Activated CD8-positive, alpha-beta T cell treated with anti-CD3 and anti-CD28 coated beads for 36 hours (primary cell): Measurements from ENCODE around the gene LIMS1. TPM values are rescaled to one million over a fixed set of nuclear protein-coding genes. Genes with fewer than 3 reads are reported as not detected.

Source experiments
- ATAC-seq: fragments of 200-7000 bp; cut with Tn5 transposase; one replicate; pipeline ENCODE4 v1.10.0; 2021; ENCODE audit warnings: mild to moderate bottlenecking, moderate library complexity
- CTCF ChIA-PET: fragments of 350-600 bp; sonication (Branson Sonifier 250); formaldehyde crosslinking; loops from one replicate; lab custom pipeline; 2021; ENCODE audit warnings: antibody characterized with exemption; lab: Charles Lee
- POLR2A ChIA-PET: fragments of 350-600 bp; sonication (Branson Sonifier 250); formaldehyde crosslinking; loops from one replicate; lab custom pipeline; 2021; ENCODE audit warnings: antibody characterized with exemption; lab: Charles Lee
- DNase-seq: peaks from one replicate; pipeline ENCODE4 v3.0.0-alpha.2; 2020
- H3K27ac Mint-ChIP-seq: one replicate; pipeline ENCODE4 v1.8.0; 2021; ENCODE audit warnings: mild to moderate bottlenecking, mixed read lengths
- H3K27me3 Mint-ChIP-seq: one replicate; pipeline ENCODE4 v1.8.0; 2021; ENCODE audit warnings: mixed read lengths
- H3K36me3 Mint-ChIP-seq: one replicate; pipeline ENCODE4 v1.8.0; 2021; ENCODE audit warnings: low read depth, mixed read lengths
- H3K4me1 Mint-ChIP-seq: one replicate; pipeline ENCODE4 v1.8.0; 2021; ENCODE audit warnings: low read depth, mixed read lengths
- H3K4me3 Mint-ChIP-seq: one replicate; pipeline ENCODE4 v1.8.0; 2021; ENCODE audit warnings: mild to moderate bottlenecking, moderate library complexity, mixed read lengths
- H3K9me3 Mint-ChIP-seq: one replicate; pipeline ENCODE4 v1.8.0; 2021; ENCODE audit warnings: mixed read lengths
- intact Hi-C: fragments of 100-400 bp; cut with micrococcal nuclease; formaldehyde crosslinking; loops from one replicate; pipeline ENCODE4 v1.10.0; 2022
- total RNA-seq, 2 experiments: library from RNA; stranded (reverse); gene quantifications; one replicate each; pipeline ENCODE4 v1.2.3, GENCODE V29; 2021
- TF ChIP-seq, protein P1 (sequence below): fragments of 200-600 bp; IDR thresholded peaks from one replicate; pipeline ENCODE4 v1.8.0; 2022; ENCODE audit warnings: antibody characterized with exemption, mild to moderate bottlenecking

The LIMS1 gene
- total RNA-seq, 2 experiments from 2014 or later = 48.1 to 51.7 TPM

DNA sequence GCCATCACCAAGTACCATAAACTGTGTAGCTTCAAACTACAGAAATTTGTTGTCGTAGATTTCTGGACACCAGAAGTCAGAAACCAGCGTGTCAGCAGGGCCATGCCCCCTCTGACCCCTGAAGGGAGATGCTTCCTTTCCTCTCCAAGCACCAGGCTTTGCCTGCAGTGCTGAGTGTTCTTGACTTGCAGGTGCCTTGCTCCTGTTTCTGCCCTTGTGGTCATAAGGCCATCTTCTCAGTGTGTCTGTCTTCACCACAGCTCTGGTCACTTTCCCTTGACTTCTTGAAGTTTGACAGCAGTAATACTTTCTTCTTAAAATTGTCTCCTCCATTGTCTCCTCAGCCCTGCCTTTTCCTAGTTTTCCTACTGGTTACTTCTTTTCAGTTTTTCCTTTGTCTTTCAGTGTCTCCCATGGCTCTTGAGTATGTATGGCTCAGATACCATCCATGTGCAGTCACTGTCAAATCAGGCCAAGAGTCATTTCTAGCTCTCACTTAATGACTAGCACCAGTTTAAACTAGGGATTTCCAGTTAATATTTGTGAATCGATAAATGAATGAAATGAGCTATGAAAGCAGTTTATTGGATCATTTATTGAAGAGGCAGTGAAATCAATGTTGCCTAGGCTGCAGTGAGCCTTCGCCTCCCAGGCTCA, 93.8 kb downstream of the LIMS1 start:
- Mint-ChIP-seq H3K4me1 (peaks cover 74% of the 10 kb centered on the region), H3K4me3 (no peak overlapping the region), H3K27ac (peak overlapping the region; percentile 67), H3K27me3 (no peaks in the 10 kb centered on the region), H3K36me3 (peaks cover 7% of the 10 kb centered on the region), H3K9me3 (no peaks in the 10 kb centered on the region)
- no peak for DNase-seq
- intact Hi-C loops = no loop called here
- POLR2A ChIA-PET = interaction anchor here (1.5 kb wide), 1 partner anchor 16 kb away, joined by 5 read pairs; no protein-coding TSS in a partner anchor
- TF ChIP-seq, protein P1, sequence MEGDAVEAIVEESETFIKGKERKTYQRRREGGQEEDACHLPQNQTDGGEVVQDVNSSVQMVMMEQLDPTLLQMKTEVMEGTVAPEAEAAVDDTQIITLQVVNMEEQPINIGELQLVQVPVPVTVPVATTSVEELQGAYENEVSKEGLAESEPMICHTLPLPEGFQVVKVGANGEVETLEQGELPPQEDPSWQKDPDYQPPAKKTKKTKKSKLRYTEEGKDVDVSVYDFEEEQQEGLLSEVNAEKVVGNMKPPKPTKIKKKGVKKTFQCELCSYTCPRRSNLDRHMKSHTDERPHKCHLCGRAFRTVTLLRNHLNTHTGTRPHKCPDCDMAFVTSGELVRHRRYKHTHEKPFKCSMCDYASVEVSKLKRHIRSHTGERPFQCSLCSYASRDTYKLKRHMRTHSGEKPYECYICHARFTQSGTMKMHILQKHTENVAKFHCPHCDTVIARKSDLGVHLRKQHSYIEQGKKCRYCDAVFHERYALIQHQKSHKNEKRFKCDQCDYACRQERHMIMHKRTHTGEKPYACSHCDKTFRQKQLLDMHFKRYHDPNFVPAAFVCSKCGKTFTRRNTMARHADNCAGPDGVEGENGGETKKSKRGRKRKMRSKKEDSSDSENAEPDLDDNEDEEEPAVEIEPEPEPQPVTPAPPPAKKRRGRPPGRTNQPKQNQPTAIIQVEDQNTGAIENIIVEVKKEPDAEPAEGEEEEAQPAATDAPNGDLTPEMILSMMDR = no peak
- no peak for ATAC-seq
- CTCF ChIA-PET = interaction anchor here (1.3 to 2.4 kb wide), 3 partner anchors 9 to 34 kb away, joined by 3 to 18 read pairs (median 7); no protein-coding TSS in a partner anchor

GRCh38 chr2:108628936-108629335, 94.7 kb downstream of the LIMS1 start:
- TF ChIP-seq, protein P1 = no peak
- ATAC-seq (no peak), DNase-seq (no peak)
- no peak overlapping the region for H3K4me3 Mint-ChIP-seq
- peak overlapping the region; percentile 86 for H3K27ac Mint-ChIP-seq
- CTCF ChIA-PET = interaction anchor here (1.1 to 2.4 kb wide), 10 partner anchors 8 to 45 kb away, joined by 3 to 18 read pairs (median 4); no protein-coding TSS in a partner anchor
- intact Hi-C loops = no loop called here
- H3K4me1 Mint-ChIP-seq = peaks cover 71% of the 10 kb centered on the region
- H3K27me3 Mint-ChIP-seq = no peaks in the 10 kb centered on the region
- POLR2A ChIA-PET = interaction anchor here (0.7 to 1.5 kb wide), 5 partner anchors 8 to 95 kb away, joined by 3 to 5 read pairs (median 3); no protein-coding TSS in a partner anchor
- H3K36me3 Mint-ChIP-seq = peaks cover 7% of the 10 kb centered on the region
- H3K9me3 Mint-ChIP-seq = no peaks in the 10 kb centered on the region

- intact Hi-C loops = no loop called here
- peaks cover 72% of the 10 kb centered on the region for H3K4me1 Mint-ChIP-seq
- peak overlapping the region; percentile 86 for H3K27ac Mint-ChIP-seq
- ChIA-PET CTCF (interaction anchor here (1.1 to 2.4 kb wide), 10 partner anchors 8 to 45 kb away, joined by 3 to 18 read pairs (median 4); no protein-coding TSS in a partner anchor), POLR2A (interaction anchor here (0.7 to 1.1 kb wide), 4 partner anchors 8 to 96 kb away, joined by 3 to 4 read pairs (median 3); no protein-coding TSS in a partner anchor)
- TF ChIP-seq, protein P1 = no peak
- no peak for DNase-seq
- H3K4me3 Mint-ChIP-seq = peak overlapping the region; percentile 5
- H3K27me3 Mint-ChIP-seq = no peaks in the 10 kb centered on the region
- no peaks in the 10 kb centered on the region for H3K9me3 Mint-ChIP-seq
- peak; percentile 75 for ATAC-seq
- peaks cover 7% of the 10 kb centered on the region for H3K36me3 Mint-ChIP-seq
These were observed 95.1 kb downstream of the LIMS1 start for GRCh38 chr2:108629417-108629816.

- ChIA-PET CTCF (interaction anchor here (1.2 to 8.4 kb wide), 4 partner anchors 8 to 25 kb away, joined by 3 to 129 read pairs (median 4); no protein-coding TSS in a partner anchor), POLR2A (interaction anchor here (1.1 to 1.4 kb wide), 3 partner anchors 8 to 18 kb away, joined by 3 to 4 read pairs (median 3); no protein-coding TSS in a partner anchor)
- H3K27ac Mint-ChIP-seq = peak overlapping the region; percentile 58
- TF ChIP-seq, protein P1 = no peak
- intact Hi-C loops = no loop called here
- no peak overlapping the region for H3K4me3 Mint-ChIP-seq
- peaks cover 7% of the 10 kb centered on the region for H3K36me3 Mint-ChIP-seq
- peaks cover 72% of the 10 kb centered on the region for H3K4me1 Mint-ChIP-seq
- DNase-seq (no peak), ATAC-seq (no peak)
- H3K9me3 Mint-ChIP-seq = no peaks in the 10 kb centered on the region
- H3K27me3 Mint-ChIP-seq = no peaks in the 10 kb centered on the region
These were observed 96.5 kb downstream of the LIMS1 start for GRCh38 chr2:108630567-108631405.
